Type B pancreatic cell (in vitro differentiated cells): Measurements from ENCODE around the gene PTRH1. TPM values are rescaled to one million over a fixed set of nuclear protein-coding genes. Genes with fewer than 3 reads are reported as not detected.

Source experiments
- DNase-seq: peaks from one replicate; pipeline ENCODE4 v3.0.0; 2021; ENCODE audit warnings: mixed read lengths; ENCODE audit not compliant: unreplicated experiment; ENCODE audit errors: extremely low spot score
- H3K27ac Mint-ChIP-seq: 2 replicates; pipeline ENCODE4 v1.8.0; 2021; ENCODE audit warnings: mild to moderate bottlenecking, mixed read lengths
- H3K27me3 Mint-ChIP-seq: 2 replicates; pipeline ENCODE4 v1.8.0; 2021; ENCODE audit warnings: mixed read lengths
- H3K36me3 Mint-ChIP-seq: 2 replicates; pipeline ENCODE4 v1.8.0; 2021; ENCODE audit warnings: mixed read lengths
- H3K4me1 Mint-ChIP-seq: one replicate; pipeline ENCODE4 v1.8.0; 2021; ENCODE audit warnings: mixed read lengths; ENCODE audit not compliant: unreplicated experiment
- H3K4me3 Mint-ChIP-seq: 2 replicates; pipeline ENCODE4 v1.8.0; 2021; ENCODE audit warnings: mild to moderate bottlenecking, mixed read lengths
- H3K9me3 Mint-ChIP-seq: 2 replicates; pipeline ENCODE4 v1.8.0; 2021; ENCODE audit warnings: mixed read lengths
- CTCF ChIP-seq: fragments of 200-600 bp; sonication (generic); conservative IDR thresholded peaks from 2 replicates; pipeline ENCODE4 v1.5.0; 2021; ENCODE audit warnings: antibody characterized with exemption, mild to moderate bottlenecking
- total RNA-seq: library from RNA; stranded (reverse); gene quantifications from 2 replicates; pipeline ENCODE4 v1.2.1, GENCODE V29; 2021; ENCODE audit warnings: low replicate concordance

PTRH1 gene
- total RNA-seq, 1 donor from 2014 or later = 13.9 TPM

- H3K9me3 Mint-ChIP-seq = no peaks in the 10 kb centered on the region
- no peak for TF ChIP-seq CTCF
- H3K4me3 Mint-ChIP-seq = peak overlapping the region; percentile 99
- no peaks in the 10 kb centered on the region for H3K36me3 Mint-ChIP-seq
- peaks cover 6% of the 10 kb centered on the region for H3K27me3 Mint-ChIP-seq
- peaks cover 13% of the 10 kb centered on the region for H3K4me1 Mint-ChIP-seq
- DNase-seq = no peak
- peak overlapping the region; percentile 95 for H3K27ac Mint-ChIP-seq
Observed at GRCh38 chr9:127714951-127715469, 453 bp downstream of the PTRH1 start.

GRCh38 chr9:127714020-127714750 lies 1.3 kb downstream of the PTRH1 start:
- DNase-seq = no peak
- no peaks in the 10 kb centered on the region for H3K9me3 Mint-ChIP-seq
- H3K27me3 Mint-ChIP-seq = peaks cover 3% of the 10 kb centered on the region
- no peaks in the 10 kb centered on the region for H3K36me3 Mint-ChIP-seq
- peak overlapping the region; percentile 83 for H3K4me3 Mint-ChIP-seq
- TF ChIP-seq CTCF = no peak
- no peak overlapping the region for H3K27ac Mint-ChIP-seq
- peaks cover 13% of the 10 kb centered on the region for H3K4me1 Mint-ChIP-seq

GRCh38 chr9:127712867-127713266 lies 2.6 kb downstream of the PTRH1 start:
- no peaks in the 10 kb centered on the region for H3K9me3 Mint-ChIP-seq
- DNase-seq = no peak
- no peaks in the 10 kb centered on the region for H3K36me3 Mint-ChIP-seq
- peaks cover 13% of the 10 kb centered on the region for H3K4me1 Mint-ChIP-seq
- no peak overlapping the region for H3K4me3 Mint-ChIP-seq
- peaks cover 3% of the 10 kb centered on the region for H3K27me3 Mint-ChIP-seq
- TF ChIP-seq CTCF = no peak
- no peak overlapping the region for H3K27ac Mint-ChIP-seq

GRCh38 chr9:127712371-127712770 lies 3.1 kb downstream of the PTRH1 start:
- no peak overlapping the region for H3K27ac Mint-ChIP-seq
- H3K36me3 Mint-ChIP-seq = no peaks in the 10 kb centered on the region
- peaks cover 3% of the 10 kb centered on the region for H3K27me3 Mint-ChIP-seq
- no peak for TF ChIP-seq CTCF
- H3K9me3 Mint-ChIP-seq = no peaks in the 10 kb centered on the region
- DNase-seq = no peak
- no peak overlapping the region for H3K4me3 Mint-ChIP-seq
- H3K4me1 Mint-ChIP-seq = peaks cover 13% of the 10 kb centered on the region

GRCh38 chr9:127711831-127712274 lies 3.6 kb downstream of the PTRH1 start:
- no peaks in the 10 kb centered on the region for H3K9me3 Mint-ChIP-seq
- H3K27me3 Mint-ChIP-seq = peaks cover 3% of the 10 kb centered on the region
- DNase-seq = no peak
- peak overlapping the region; percentile 31 for H3K4me3 Mint-ChIP-seq
- no peaks in the 10 kb centered on the region for H3K36me3 Mint-ChIP-seq
- peaks cover 15% of the 10 kb centered on the region for H3K4me1 Mint-ChIP-seq
- no peak for TF ChIP-seq CTCF
- H3K27ac Mint-ChIP-seq = peak overlapping the region; percentile 39
